AG04449 (cell line): ENCODE results near the gene NGEF.

ENCODE experiments used
- CTCF ChIA-PET: fragments of 350-600 bp; formaldehyde crosslinking; extraction: SDS; loops from one replicate; lab custom pipeline; 2021; ENCODE audit warnings: antibody characterized with exemption; lab: Yijun Ruan, JAX
- POLR2A ChIA-PET: fragments of 400-600, 350-600 bp; formaldehyde crosslinking; extraction: SDS; loops from one replicate; lab custom pipeline; 2020; ENCODE audit warnings: antibody characterized with exemption, inconsistent platforms; lab: Yijun Ruan, JAX
- DNase-seq: peaks from one replicate; pipeline ENCODE4 v3.0.0-alpha.2; 2010; ENCODE audit warnings: low read depth, low spot score
- H3K4me3 ChIP-seq: 2 replicates; pipeline ENCODE4 v1.5.1; 2011; ENCODE audit warnings: low read depth, mild to moderate bottlenecking, control low read depth, low read length
- TF ChIP-seq, protein P1 (sequence below): IDR thresholded peaks from one replicate; pipeline ENCODE4 v1.5.1; 2011; ENCODE audit warnings: mild to moderate bottlenecking, moderate library complexity, low read length, control low read depth, inconsistent platforms; ENCODE audit not compliant: insufficient read depth; ENCODE audit errors: missing control alignments

NGEF gene

DNA sequence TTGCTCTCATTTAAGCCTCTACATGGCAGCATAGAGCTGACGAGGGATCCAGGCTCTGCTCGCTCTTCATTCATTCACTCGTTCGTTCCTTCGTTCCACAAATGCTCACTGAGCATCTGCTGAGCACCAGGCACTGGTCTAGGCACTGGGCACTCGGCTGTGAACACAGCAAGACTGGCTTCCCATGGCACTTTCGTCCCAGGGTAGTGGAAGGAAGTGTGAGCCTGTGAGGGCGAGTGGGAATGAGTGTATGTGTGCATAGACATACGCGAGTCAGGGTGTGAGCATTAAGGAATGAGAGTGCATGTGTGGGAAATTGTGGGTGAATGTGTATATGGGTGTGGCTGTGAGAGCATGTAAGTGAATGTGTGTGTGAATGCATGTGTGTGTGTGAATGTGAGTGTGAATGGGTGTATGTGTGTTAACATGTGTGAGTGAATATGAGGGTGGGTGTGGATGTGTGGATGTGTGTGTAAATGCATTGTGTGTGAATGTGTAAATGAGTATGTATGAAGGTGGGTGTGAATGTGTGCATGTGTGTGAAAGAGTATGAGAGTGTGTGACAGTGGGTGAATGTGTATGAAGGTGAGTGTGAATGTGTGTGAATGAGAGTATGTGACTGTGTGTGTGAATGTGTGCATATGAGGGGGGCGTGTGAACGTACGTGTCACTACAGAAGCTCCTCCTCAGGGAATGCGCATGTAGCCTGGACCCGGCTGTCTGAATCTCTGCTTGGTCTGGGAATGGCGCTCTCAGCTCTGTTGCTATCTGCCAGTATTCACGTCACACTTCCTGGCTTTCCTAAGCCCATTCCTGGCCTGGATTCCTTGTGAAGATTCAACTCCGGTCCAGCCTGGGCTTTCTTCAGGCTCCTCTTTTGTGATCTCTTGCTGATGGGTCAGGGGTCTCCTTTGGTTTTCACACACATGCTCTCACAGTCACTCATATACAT is 114.2 kb downstream of the NGEF start:
- ChIA-PET POLR2A (no interaction called here), CTCF (interaction anchor here (1.2 kb wide), 2 partner anchors 156 to 352 kb away, joined by 3 to 4 read pairs; no protein-coding TSS in a partner anchor)
- no peak for DNase-seq
- TF ChIP-seq, protein P1, sequence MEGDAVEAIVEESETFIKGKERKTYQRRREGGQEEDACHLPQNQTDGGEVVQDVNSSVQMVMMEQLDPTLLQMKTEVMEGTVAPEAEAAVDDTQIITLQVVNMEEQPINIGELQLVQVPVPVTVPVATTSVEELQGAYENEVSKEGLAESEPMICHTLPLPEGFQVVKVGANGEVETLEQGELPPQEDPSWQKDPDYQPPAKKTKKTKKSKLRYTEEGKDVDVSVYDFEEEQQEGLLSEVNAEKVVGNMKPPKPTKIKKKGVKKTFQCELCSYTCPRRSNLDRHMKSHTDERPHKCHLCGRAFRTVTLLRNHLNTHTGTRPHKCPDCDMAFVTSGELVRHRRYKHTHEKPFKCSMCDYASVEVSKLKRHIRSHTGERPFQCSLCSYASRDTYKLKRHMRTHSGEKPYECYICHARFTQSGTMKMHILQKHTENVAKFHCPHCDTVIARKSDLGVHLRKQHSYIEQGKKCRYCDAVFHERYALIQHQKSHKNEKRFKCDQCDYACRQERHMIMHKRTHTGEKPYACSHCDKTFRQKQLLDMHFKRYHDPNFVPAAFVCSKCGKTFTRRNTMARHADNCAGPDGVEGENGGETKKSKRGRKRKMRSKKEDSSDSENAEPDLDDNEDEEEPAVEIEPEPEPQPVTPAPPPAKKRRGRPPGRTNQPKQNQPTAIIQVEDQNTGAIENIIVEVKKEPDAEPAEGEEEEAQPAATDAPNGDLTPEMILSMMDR = no peak
- H3K4me3 ChIP-seq = no peak overlapping the region

DNA sequence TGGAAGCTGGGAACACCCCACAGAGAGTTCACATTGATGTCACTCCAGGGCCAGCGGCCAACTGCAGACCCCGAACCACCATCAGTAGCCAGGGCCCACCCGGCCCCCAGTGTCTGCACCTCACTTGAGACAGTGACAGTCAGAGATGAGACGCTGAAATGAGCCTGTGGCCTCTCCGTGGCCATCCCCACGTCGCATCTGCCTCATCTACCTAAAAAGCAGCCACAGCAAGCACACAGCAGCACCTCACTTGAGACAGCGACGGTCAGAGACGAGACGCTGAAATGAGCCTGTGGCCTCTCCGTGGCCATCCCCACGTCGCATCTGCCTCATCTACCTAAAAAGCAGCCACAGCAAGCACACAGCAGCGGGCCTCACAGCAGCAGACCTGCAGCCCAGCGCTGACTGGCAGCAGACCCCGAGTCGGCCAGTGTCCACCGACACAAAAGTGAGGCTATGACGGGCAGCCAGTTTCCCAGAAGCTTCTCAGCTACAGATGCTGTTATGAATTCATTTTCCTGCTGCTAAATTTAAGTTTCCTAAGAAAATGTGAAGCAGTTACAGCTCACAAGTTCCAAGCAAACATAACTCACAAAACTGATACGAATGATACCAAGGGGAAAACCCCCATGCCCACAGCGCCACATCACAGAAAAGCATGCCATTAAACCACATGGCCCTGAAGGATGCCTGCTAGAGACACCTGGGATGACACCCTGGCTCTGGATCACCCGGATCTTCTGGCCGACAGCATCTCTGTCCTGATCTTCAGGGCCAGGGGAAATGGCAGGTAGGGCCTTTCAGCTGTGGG is 115.3 kb downstream of the NGEF start:
- no peak overlapping the region for H3K4me3 ChIP-seq
- ChIA-PET POLR2A (no interaction called here), CTCF (interaction anchor here (1.2 kb wide), 2 partner anchors 157 to 353 kb away, joined by 3 to 4 read pairs; no protein-coding TSS in a partner anchor)
- DNase-seq = no peak
- TF ChIP-seq, protein P1 = no peak

DNA sequence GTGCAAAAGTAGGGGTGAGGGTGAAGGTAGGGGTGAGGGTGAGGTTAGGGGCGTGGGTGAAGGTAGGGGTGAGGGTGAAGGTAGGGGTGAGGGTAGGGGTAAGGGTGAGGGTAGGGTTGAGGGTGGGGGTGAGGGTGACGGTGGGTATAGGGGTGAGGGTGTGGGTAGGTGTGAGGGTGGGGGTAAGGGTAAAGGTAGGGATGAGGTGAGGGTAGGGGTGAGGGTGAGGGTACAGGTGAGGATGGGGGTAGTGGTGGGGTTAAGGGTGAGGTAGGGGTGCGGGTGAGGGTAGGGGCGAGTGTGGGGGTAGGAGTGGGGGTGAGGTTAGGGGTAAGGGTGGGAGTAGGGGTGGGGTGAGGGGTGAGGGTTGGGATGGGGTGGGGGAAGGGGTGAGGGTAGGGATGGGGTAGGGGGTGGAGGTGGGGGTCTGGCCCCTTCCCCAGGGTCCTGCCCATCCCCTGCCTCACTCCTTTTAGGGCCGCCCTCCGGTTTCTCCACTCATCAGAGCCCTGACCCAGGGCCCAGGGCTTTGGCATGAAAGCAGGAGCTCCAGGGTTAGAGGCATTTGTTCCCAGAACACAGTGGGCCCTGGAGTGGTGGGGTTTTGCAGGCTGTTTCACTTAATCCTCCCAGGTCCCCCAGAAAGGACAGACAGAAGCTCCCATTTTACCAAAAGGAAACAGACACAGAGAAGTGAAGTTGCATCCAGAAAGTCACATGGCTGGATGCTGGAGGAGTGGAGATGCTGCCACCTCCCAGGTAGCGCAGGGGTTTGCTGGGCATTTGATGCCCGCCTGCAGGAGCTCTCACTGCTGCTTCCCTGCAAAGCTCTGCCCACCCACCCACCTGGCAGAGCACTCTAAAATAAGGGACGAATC is 116.1 kb downstream of the NGEF start:
- POLR2A ChIA-PET = no interaction called here
- TF ChIP-seq, protein P1 = no peak
- CTCF ChIA-PET = no interaction called here
- no peak overlapping the region for H3K4me3 ChIP-seq
- no peak for DNase-seq

DNA sequence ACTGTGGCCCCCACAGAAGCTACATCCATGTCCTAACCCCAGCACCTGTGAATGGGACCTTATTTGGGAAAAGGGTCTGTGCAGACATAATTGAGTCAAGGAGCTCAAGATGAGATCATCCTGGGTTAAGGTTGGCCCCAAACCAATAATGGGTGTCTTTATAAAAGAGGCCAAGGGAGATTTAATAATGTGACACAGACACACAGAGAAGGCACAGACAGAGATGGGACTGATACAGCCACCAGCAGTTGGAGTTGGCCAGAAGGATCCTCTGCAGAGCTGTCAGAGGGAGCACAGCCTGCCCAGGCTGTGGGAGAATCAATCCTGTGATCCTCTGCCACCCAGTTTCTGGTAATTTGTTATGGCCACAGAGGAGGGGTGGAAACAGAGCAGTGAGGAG is 116.9 kb downstream of the NGEF start:
- no peak overlapping the region for H3K4me3 ChIP-seq
- ChIA-PET CTCF (interaction anchor here (0.7 kb wide), 1 partner anchor 9 kb away, joined by 3 read pairs; no protein-coding TSS in a partner anchor), POLR2A (no interaction called here)
- TF ChIP-seq, protein P1 = no peak
- DNase-seq = no peak

DNA sequence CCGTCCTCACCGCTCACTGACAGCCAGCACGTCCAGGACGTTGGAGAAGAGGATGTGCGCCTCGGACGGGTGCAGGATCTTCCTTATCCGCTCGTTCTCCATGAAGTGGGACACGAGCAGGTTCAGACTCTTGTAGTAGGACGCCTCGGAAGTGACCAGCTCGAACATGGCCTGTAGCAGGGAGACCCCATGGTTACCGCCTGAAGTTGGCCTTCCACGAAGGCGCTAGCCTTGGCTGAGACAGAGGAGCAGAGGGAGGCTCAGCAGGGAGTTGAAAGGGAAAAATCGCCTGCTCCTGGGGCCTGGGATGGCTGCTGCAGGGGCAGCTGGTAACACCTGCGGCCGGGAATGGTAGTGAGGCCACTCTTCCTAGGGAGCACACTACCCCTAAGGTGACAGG is 118.3 kb downstream of the NGEF start:
- DNase-seq = no peak
- TF ChIP-seq, protein P1 = no peak
- ChIA-PET CTCF (no interaction called here), POLR2A (interaction anchor here (0.7 kb wide), 1 partner anchor 35 kb away, joined by 3 read pairs; no protein-coding TSS in a partner anchor)
- H3K4me3 ChIP-seq = no peak overlapping the region
